GM19351 (cell line): Measurements from ENCODE around the gene RHOU.
"Not testable (repeated sequence)": the region's sequence is repeated elsewhere in the genome, so short reads cannot be mapped to it uniquely, and the experiment has no call there.

Experiments
- ATAC-seq: cut with Tn5 transposase; IDR thresholded peaks from one replicate; pipeline ENCODE4 v1.9.1; 2021; ENCODE audit warnings: mild to moderate bottlenecking, moderate library complexity; ENCODE audit not compliant: unreplicated experiment

The RHOU gene

DNA sequence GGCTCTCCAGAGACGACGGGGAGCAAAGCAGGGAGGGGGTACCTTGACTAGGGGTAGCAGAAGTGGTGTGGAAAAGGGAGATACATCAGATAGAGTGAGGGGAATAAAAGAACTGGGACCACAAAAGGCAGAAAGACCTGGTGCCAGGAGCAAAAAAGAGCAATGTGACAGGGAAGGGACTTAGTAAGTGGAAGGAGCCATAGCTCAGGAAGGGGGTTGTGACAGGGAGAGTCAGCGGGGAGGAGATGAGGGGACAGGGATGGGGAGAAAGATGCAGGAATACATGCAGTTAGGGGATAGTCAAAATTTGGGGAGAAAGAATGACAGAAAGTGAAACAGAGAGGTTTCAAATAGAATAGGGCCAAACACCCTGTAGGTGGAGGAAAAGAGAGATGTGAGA is 20.5 kb downstream of the RHOU start:
- ATAC-seq, result no peak

DNA sequence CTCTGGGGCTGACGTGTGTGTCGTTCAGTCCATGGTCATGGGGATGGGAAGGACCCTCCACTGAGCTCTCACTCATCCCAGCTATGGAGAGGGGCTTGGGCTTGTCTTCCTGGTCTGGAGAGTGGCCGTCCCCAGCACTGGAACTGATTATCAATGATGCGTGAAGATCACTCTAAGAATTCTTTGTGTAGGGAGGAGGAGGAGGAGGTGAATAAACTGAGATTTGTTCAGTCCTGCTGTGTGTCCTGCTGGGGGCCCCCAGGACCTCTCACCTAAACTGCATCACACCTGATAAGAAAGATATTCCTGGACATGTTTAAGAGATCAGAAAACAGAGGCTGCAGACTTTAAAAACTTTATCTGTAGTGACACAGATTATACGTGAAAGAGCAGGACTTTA is 21.2 kb downstream of the RHOU start:
- ATAC-seq, result no peak

DNA sequence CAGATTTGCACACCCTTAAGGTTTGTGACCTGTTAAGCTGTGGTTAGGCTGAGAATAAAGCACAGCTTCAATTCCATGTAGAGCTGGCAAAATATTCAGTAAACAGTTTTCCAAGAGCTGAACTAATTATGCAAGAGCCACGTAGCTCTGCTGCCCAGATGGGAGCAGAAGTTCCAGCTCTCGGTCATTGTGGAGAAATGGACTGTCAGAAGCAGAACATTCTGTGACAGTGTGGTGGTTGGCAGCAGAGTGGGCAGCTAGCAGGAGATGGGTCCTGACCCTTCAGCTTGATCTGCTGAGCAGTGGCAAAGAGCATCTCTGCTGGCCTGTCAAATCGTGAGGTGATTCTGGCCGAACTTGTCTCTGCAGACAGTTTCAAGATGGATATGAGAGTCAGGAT is 23.2 kb downstream of the RHOU start:
- ATAC-seq, result no peak

DNA sequence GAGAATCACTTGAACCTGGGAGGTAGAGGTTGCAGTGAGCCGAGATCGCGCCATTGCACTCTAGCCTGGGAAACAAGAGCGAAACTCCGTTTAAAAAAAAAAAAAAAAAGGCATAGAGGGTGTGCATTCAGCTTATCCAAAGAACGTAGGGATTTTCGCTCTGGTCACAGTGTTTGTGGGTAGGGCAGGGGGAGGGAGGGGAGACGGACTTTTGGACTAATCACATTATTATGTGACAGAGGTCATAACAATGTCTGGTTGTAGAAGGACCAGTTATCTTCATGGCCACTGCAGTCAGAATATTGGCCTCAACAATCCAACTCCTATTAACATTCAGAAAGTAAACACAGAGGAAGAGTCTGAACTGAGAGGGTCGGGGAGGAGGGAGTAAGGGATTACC is 25.7 kb downstream of the RHOU start:
- no peak for ATAC-seq

DNA sequence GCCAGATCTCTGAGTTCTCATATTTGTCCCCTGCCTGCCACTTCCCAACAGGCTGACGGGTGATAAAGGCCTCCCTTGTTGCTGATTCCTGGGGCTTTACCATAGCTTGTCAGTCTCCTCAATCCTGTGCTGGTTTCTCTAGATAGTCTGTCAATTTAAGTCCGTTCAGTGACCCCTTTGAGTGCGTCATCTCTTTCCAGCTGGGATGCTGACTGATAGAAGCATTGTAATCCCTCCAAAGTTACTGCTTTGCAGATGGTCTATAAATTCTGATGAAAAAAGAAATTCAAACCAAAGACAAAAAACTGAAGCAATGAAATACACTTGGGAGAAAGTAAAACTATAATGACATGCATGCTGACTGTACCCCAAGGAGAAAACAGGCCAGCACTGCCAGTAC is 28.3 kb downstream of the RHOU start:
- ATAC-seq, result no peak

DNA sequence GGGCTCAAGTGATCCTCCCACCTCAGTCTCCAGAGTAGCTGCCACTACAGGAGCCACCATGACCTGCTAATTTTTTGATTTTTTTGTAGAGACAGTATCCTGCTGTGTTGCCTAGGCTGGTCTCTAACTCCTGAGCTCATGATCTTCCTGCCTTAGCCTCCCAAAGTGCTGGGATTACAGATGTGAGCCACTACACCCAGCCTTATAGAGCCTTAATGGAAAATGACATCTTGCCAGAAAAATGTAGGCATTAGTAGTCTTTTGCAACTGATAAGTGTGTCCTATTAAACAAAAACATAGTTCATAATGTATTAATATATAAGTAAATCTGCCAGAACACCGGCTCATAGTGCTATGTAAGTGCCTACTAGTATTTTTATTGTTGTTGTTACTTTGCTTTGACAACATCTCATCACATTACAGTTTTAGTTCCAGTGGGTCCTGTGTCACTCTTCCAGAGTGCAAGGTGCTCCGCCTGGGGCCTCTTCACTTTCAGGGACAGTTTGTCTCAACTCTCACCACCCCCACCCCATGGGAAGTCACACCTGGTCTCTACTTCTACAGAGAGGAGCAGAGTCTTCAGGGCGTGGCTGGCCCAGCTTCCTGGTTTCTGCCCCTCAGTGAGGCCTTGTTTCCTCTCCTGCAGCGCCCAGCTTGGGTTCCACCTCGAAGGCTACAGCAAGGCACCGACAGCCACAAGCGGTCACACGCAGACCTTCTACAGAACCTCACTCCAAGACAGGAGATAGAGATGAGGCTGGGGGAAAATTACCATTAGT is 30.1 kb downstream of the RHOU start:
- ATAC-seq, result no peak

DNA sequence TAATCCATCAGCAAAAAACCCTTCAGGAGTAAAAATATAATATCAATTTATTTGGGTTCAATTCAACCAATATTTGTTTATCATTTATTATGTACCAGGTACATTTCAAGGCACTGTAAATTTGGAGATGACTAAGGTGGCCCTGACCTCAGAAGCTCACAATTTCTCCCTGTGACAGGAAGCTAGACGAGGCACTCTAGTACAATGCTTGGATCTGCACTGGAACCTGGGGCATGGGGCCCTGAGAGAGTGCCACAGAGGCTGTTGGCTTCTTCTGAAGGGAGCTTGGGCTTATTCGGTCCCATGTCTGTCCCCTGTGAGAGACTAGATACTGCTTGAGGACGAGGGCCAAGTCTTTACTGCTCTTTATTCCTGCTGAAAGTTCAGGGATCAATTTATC is 31.5 kb downstream of the RHOU start:
- no peak for ATAC-seq

DNA sequence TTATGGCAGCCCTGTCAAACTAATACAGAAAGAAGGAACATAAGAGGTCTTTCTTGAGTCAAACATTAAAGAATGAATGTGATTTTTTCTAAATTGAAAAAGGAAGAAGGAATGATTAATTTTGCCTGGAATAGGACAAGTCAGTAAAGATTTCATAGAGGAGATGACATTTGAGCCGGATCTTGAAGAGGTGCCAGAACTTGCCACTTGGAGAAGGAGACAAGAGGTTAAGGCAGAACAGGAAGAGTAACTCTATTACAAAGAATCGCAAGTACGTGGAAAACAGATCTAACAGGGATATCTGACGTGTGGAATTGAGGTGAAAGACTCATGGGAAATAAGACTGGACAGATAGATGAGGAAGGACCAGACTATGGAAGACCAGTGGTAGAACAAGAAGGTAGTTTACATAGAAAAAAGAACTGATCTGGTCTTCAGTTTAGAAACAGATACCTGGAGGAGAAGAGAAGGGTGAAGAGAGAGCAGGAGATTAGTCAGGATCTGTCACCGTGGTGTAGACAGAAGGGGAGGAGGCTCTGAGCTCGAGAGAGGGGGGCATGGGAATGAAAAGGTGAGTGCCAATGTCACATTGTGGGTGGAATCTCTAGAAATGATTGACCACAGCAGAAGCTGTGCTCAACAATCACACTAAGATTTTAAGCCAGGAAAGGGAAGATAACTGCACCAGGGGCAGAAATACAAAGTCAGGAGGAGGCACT is 32.5 kb downstream of the RHOU start:
- ATAC-seq, result no peak

DNA sequence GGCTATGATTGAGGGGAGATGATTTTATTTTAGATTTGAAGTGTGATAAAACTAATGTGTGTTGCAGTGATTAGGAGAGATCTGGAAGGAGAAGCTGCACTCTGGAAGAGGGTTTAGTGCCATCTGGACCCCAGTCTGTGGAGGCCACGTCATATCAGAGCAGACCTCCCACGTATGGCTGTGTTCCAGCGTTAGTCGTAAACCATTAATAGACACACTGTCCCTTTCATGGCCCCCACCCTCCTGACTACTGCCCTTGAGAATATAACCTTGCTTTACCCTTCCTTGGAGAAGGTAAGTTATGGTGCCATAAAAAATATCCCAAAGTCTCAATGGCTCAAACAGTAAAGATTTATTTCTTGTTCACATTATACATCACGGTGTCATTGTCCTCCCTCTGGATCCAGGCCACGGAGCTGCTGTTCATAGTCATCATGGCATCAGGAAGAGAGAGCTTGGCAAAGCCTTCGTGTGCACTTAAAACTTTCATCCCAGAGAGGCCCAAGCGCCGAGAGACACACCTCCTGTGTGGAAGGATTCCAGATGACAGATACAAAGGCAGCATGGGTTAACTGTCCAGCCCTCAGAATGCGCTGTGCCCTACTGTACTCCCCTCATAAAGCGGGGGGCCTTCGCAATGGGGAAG is 33.2 kb downstream of the RHOU start:
- ATAC-seq, result no peak

DNA sequence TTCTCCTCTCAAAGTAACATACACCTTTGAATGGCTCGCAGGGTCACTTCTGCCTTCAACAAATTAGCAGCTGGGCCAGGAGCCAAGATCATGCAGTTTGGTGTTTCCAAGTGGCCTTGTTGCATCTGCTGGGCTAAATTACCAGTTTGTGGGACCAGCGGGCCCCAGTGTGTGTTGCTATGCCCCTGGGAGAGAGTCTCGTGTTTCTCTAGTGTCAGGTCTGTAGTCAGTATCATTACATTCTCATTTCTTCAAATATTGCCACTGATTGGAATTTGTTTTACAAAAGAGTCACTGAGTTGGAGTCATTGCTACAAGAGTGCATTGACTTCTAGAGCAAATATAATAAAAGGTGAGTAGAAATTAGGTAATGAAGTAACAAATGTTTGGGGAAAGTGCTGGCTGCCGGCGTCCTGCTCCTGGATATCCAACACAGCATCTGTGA is 35.5 kb downstream of the RHOU start:
- ATAC-seq, result no peak

DNA sequence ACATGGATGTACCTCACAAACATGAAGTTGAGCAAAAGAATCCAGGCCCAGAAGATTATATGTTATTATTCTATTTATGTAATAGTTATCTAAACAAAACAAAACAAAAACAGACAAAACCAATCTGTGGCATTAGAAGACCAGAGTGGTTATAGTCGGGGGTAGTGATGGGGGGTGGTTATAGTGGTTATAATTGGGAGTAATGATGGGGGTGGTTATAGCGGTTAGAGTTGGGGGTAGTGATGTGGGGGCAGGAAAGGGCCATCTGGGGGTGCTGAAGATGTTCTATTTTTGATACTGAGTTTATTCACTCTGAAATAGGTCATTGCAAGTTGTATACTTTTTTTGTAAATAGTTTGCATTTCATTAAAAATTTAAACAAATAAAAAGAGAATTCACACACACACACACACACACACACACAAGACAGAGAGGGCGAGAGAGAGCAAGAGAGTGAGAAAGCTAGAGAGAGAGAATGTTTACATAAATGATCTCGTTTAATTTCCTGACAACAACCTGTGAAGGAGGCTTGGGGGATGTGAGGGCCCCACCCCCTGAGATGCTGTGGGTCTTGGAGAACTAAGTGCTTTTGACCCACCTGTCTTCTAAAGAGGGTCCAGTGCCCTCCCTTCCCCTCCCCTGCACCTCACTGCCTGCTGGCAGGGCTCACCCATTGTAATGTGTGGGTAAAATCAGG is 37.4 kb downstream of the RHOU start:
- no peak for ATAC-seq

DNA sequence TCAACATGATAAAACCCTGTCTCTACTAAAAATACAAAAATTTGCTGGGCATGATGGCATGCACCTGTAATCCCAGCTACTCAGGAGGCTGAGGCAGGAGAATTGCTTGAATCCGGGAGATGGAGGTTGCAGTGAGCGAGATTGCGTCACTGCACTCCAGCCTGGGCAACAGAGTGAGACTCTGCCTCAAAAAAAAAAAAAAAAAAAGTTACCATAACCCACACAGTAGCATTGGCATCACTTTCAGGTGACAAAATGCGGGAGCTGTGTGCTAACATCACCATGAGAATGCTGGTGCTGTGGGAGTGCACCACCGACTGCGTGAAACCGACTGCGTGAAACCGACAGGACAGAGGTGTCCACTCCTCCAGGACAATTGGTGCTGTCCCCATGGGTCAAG is 40.7 kb downstream of the RHOU start:
- ATAC-seq, result not testable (repeated sequence)

DNA sequence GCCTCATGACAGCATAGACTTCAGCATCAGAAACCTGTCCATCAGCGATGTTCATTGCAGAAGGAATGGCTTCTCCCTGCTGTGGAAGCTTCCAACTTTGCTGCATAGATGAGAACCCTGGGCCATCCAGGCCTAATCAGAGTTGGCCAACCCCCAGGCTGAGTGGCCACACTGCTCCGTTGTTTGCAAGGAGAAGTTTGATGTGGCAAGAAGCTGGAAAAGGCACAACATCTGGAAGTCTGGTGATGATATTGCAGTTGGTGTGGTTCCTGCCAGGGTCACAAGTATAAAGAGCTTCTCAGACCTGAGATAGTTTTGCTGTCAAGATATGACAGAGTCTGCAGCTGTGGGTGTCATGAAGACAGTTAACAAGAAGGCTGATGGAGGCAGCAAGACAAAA is 41.2 kb downstream of the RHOU start:
- ATAC-seq, result no peak

DNA sequence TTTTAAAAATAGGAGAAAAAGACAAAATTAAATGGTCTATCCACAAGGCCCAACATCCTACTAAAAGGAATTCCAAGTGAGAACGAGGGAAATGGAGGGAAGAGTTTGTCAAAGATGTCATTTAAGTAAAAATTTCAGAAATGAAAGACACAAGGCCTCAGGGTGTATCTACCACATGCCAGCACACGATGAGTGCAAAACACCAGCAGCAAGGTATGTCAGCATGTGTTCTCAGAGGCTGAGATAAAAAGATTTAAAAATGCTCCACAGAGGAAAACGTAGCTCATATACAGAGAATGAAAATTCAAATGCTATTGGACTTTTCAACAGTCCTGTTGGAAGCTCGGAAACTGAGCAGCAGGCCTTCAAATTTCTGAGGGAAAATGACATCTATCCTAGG is 42.0 kb downstream of the RHOU start:
- no peak for ATAC-seq

DNA sequence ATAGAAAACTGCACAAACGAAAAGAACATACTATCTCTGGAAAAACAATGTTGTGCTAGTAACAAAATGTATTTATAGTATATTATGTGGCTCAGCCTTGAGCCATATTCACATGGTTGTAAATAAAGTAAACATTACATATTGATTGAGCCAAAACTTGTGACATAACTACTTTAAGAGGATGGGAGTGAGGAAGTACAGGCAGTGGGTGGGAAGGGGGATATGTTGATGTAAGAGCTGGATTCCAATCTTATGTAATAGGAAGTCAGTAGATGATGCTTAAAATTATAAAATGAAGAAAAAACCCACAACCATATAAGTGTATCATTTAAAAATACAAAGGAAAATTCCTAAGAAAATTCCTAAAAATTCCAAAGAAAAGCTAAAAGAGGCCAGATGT is 42.7 kb downstream of the RHOU start:
- no peak for ATAC-seq

DNA sequence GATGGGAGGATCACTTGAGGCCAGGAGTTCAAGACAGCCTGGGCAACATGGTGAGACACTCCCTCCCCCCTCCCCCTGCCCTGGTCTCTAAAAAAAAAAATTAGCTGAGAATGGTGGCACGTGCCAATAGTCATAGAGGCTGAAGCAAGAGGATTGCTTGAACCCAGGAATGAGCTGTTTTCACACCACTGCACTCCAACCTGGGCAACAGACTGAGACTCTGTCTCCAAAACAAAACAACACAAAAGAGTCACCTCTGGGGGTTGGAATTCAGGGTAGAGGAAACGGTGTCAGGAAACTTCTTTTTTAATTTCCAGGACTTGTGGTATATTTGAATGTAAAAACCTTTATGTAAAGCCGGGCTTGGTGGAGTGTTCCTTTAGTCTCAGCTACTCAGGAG is 43.2 kb downstream of the RHOU start:
- ATAC-seq, result no peak

DNA sequence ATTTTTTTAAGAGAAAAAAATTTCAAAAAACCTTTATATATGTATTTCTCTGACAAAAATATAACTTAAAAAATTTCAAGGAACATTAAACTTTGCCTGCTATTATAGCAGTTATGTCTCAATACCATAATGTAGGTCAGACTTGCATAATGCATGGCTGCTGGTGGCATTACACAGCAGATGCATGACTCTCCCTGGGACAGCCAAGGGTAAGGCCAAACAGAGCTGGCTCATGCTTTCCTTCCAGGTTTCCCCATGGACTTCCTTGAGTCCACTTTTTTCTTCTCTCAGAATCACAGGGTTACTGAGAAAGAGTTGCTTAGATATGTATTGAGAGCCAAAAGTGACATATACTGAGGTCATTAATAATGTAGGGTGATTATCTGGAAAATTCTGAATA is 43.7 kb downstream of the RHOU start:
- ATAC-seq, result no peak

DNA sequence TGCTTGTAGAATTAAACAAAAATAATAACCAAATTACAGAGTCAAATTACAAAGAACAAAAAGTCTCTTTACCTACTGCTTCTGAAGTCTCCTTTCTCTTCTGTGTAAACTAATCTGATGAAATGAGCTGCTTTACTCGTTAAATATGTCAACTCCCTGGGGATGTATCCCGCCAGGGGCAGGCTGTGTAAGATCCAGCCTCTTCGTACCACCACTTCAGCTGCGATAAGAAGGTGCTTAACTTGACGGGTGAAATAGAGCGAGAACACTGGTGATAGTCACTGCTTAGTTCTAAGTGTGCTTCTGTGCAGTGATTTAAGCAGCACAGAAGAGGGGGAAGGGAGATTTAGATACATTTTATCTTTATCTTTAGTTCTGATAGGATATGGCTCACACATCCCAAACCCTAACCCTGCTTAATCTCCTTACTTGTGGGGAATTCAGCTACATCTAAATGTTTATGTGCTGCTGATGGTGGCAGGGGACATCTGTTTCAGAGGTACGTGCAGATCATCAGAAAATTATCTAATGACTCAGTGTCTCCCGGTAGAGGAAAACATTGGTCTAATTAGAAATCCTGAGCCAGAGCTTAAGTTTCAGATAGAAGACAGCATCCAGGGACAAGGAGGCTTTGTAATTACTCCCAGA is 46.0 kb downstream of the RHOU start:
- ATAC-seq, result no peak

DNA sequence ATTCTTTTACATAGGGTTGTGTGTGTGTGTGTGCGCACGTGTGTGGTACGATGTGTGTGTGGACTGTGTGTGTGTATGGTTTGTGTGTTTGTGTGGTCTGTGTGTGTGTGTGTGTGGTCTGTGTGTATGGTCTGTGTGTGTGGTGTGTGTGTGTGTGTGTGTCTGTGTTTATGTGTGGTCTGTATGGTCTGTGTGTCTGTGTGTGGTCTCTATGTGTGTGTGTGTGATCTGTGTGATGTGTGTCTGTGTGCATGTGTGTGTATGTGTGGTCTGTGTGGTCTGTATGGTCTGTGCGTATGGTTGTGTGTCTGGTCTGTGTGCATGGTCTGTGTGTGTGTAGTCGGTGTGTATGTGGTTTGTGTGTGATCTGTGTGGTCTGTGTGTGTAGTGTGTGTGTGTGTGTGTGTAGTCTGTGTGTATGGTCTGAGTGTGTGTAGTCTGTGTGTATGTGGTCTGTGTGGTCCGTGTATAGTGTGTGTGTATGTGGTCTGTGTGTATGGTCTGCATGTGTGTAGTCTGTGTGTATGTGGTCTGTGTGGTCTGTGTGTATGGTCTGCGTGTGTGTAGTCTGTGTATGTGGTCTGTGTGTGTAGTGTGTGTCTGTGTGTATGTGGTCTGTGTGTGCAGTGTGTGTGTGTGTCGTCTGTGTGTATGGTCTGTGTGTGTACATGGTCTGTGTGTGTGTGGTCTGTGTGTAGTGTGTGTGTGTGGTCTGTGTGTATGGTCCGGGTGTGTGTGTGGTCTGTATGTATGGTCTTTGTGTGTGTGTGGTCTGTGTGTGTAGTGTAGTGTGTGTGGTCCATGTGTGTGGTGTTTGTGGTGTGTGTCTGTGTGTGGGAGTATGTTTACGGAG is 46.8 kb downstream of the RHOU start:
- ATAC-seq, result no peak
